GM23338 (cell line): ENCODE data around the gene PRUNE2.

Experiments used
- CREB1 ChIP-seq: fragments of 250-450 bp; sonication (Bioruptor Pico); IDR thresholded peaks from 2 replicates; pipeline ENCODE4 v1.5.0; 2020; ENCODE audit warnings: low read depth, mild to moderate bottlenecking, moderate library complexity
- CTCF ChIP-seq, 2 experiments: fragments of 200-600 bp in 1 of 2; sonication (generic) in 1 of 2; conservative IDR thresholded peaks; 2 replicates each; pipeline versions ENCODE4 v1.5.1 to v1.6.1; 2016 to 2017; ENCODE audit warnings: antibody characterized with exemption in 2 of 2, low read depth in 2 of 2, mild to moderate bottlenecking in 2 of 2, moderate library complexity in 1 of 2
- ETS1 ChIP-seq: IDR thresholded peaks from 2 replicates; pipeline ENCODE4 v1.6.1; 2016; ENCODE audit warnings: antibody characterized with exemption
- EZH2 ChIP-seq: fragments of 200-600 bp; sonication (generic); IDR thresholded peaks from one replicate; pipeline ENCODE4 v1.8.0; 2017; ENCODE audit warnings: antibody characterized with exemption, mild to moderate bottlenecking, low read depth; ENCODE audit not compliant: unreplicated experiment
- EZH2phosphoT487 ChIP-seq: fragments of 200-600 bp; sonication (generic); IDR thresholded peaks from one replicate; pipeline ENCODE4 v1.8.1; 2018; ENCODE audit warnings: antibody characterized with exemption; ENCODE audit not compliant: unreplicated experiment
- JUNB ChIP-seq: IDR thresholded peaks from one replicate; pipeline ENCODE4 v1.6.1; 2016; ENCODE audit warnings: antibody characterized with exemption; ENCODE audit not compliant: unreplicated experiment
- POLR2AphosphoS5 ChIP-seq: IDR thresholded peaks from 2 replicates; pipeline ENCODE4 v1.6.1; 2016; ENCODE audit warnings: antibody characterized with exemption, low read depth
- REST ChIP-seq: IDR thresholded peaks from one replicate; pipeline ENCODE4 v1.6.1; 2018; ENCODE audit warnings: antibody characterized with exemption; ENCODE audit not compliant: unreplicated experiment
- ZNF114 ChIP-seq: fragments of 250-450 bp; sonication (Bioruptor Pico); IDR thresholded peaks from 2 replicates; pipeline ENCODE4 v1.5.0; 2020; ENCODE audit warnings: mild to moderate bottlenecking, moderate library complexity

- no peak for TF ChIP-seq JUNB
- TF ChIP-seq CTCF (conservative IDR thresholded peaks at IDR 0.05; ENCODE audit: low read depth in 2 of 2), result no peak
- TF ChIP-seq EZH2phosphoT487, result no peak
- no peak for TF ChIP-seq POLR2AphosphoS5
- TF ChIP-seq EZH2, result no peak
- TF ChIP-seq ETS1, result no peak
- TF ChIP-seq CREB1 (CRISPR knock-in tag), result no peak
- TF ChIP-seq REST, result no peak
- TF ChIP-seq ZNF114 (CRISPR knock-in tag), result no peak
Measured at GRCh38 chr9:76576344-76576743, 329.6 kb downstream of the PRUNE2 start.
